GM18907 (cell line): ENCODE measurements around the gene ATXN2.
"Not testable (repeated sequence)": the region's sequence is repeated elsewhere in the genome, so short reads cannot be mapped to it uniquely, and the experiment has no call there.

Experiments used
- ATAC-seq: cut with Tn5 transposase; IDR thresholded peaks from one replicate; pipeline ENCODE4 v1.9.1; 2021; ENCODE audit warnings: mild to moderate bottlenecking, moderate library complexity; ENCODE audit not compliant: unreplicated experiment

ATXN2 gene

DNA sequence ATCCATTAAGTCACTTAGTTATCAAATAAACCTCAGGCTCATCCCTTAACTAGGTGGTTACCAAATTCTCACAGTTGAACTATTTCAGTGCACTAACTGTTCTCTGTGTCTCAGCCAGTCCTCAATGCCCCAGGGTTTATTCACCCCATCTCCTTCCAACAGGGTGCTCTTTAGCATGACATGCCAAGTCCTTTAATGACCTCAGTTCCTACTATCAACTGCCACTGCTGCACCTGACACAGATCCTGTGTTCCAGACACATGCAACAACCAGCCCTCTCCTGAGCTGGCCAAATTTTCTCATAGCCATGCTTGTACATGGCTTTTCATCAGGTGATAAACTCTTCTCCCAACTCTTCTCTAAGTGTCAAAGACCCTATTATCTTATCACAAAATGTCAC lies 80.0 kb downstream of the ATXN2 start:
- no peak for ATAC-seq

DNA sequence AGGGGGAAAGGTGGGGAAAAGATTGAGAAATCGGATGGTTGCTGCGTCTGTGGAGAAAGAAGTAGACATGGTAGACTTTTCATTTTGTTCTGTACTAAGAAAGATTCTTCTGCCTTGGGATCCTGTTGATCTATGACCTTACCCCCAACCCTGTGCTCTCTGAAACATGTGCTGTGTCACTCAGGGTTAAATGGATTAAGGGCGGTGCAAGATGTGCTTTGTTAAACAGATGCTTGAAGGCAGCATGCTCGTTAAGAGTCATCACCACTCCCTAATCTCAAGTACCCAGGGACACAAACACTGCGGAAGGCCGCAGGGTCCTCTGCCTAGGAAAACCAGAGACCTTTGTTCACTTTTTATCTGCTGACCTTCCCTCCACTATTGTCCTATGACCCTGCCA lies 91.4 kb downstream of the ATXN2 start:
- ATAC-seq, result not testable (repeated sequence)

DNA sequence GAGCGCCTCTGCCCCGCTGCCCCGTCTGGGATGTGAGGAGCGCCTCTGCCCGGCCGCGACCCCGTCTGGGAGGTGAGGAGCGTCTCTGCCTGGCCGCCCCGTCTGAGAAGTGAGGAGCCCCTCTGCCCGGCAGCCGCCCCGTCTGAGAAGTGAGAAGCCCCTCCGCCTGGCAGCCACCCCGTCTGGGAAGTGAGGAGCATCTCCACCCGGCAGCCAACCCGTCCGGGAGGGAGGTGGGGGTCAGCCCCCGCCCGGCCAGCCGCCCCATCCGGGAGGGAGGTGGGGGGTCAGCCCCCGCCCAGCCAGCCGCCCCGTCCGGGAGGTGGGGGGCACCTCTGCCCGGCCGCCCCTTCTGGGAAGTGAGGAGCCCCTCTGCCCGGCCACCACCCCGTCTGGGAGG lies 91.9 kb downstream of the ATXN2 start:
- ATAC-seq, result not testable (repeated sequence)

DNA sequence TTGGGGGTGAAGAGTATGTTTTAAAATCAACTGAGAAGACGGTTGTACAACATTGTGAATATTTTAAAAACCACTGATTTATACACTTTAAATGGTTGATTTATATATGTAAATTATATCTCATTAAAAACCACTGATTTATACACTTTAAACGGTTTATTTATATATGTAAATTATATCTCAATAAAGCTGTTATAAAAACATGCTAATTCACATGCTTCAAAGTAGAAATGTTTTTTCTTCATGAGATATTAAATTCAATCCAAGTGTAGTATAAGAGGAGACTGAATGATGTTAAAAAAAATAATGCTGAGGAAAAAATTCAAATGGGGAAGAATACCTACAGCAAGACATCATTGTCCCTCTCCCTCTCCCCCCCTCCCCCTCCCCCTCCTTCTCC lies 92.9 kb downstream of the ATXN2 start:
- no peak for ATAC-seq

DNA sequence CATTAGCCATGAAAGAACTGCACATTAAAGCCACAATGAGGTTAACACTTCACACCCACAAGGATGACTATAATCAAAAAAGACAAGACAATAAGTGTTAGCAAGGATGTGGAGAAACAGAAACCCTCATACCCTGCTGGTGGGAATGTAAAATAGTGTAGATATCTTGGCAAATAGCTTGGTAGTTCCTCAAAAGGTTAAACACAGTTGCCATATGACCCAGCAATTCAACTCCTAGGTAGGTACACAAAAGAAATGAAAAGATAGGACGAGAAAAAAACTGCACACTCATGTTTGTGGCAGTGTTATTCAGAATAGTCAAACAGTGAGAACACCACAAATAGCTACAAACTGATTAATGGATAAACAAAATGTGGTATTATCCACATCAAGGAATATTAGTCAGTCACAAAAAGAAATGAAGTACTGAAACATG lies 93.5 kb downstream of the ATXN2 start:
- no peak for ATAC-seq

DNA sequence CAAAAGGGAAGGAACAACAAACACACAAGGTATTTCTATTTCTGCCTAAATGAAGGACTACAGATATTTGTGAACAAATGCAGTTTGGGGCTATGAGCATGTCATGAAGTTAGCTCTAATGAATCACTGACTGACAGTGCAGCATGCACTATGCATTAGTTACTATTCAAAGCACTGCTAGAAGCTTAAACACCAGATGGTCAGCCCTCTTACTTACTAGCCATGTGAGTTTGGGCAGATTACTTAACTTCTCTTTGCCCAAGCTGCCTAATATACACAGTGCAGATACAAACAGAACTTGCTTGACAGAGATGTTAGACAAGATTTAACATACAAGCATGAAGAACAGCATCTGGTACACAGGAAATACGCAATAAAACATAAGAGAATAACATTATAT lies 96.0 kb downstream of the ATXN2 start:
- no peak for ATAC-seq

DNA sequence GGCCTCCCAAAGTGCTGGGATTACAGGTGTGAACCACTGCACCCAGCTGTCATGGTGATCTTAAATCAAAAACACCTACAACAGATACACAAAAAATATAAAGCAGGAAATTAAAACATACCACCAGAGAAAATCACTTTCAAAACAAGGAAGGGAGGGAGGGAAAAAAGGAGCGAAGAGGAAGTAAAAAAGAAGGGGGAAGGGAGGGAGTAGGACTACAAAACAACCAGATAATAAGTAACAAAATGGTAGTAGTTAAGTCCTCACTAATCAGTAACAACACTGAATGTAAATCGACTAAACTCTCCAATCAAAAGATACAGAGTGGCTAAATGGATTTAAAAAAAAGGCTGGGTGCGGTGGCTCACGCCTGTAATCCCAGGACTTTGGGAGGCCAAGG lies 104.4 kb downstream of the ATXN2 start:
- ATAC-seq, result no peak

DNA sequence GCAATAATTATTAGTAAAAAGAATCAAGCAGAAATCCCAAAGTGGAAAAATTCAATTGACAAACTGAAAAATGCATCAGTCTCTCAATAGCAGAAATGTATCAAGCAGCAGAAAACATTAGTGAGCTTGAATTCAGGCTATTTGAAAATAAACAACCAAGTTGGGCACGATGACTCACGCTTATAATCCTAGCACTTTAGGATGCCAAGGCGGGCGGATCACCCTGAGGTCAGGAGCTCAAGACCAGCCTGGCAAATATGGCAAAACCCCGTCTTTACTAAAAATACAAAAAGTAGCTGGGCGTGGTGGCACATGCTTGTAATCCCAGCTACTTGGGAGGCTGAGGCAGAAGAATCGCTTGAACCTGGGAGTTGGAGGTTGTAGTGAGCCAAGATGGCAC lies 106.1 kb downstream of the ATXN2 start:
- not testable (repeated sequence) for ATAC-seq

DNA sequence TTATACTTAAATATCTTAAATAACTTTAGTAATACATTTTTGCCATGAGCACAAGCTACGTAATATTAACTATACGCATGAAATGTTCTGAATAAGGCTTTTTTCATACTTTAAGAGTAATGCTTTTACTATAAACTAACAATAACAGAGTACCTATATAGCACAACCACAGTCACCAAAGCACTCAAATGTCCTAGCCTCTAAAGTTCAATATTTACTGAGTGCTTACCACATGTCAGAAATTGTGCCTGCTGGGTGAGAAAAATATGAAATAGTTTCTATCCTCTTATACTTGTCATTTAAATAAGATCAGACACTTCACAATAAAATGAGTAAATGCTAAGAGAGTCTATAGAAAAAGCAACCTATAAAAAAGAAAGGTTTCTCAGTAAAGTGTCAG lies 110.3 kb downstream of the ATXN2 start:
- ATAC-seq, result no peak

DNA sequence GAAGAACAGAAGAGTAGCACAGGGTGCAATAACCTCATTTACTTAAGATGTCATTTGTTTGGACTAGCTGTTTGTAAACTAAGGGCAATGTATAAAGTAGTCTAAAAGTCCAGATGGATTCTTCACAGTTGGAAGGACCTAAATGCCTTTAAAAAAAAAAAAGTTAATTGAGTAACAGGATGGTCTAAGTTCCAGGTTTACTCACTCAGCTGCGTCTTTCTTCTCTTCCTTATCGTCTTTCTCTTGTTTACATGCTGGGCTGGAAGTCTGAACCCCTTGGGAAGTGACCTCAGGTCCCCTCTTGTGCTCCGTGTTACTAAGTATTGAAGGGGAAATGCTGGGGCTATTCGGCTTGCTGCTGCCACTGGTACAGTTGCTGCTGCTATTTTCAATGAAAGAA lies 110.8 kb downstream of the ATXN2 start:
- ATAC-seq, result no peak

DNA sequence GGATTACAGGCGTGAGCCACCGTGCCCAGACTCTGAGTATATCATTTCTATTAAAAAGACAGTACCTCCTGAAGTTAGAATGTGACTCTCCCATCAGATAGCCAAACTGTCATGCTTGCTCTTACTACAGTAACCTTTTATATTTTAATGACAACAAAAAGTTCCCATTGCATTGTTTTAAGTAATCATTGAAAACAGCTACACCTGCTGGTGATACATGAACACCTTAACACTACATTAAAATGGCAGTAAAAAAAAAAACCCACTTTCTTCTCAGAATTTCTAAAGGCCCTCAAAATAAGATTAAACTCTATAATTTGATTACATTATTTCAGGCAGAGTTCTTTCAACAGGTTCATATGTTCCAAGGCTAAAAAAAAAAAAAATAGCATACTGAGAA lies 116.7 kb downstream of the ATXN2 start:
- no peak for ATAC-seq

DNA sequence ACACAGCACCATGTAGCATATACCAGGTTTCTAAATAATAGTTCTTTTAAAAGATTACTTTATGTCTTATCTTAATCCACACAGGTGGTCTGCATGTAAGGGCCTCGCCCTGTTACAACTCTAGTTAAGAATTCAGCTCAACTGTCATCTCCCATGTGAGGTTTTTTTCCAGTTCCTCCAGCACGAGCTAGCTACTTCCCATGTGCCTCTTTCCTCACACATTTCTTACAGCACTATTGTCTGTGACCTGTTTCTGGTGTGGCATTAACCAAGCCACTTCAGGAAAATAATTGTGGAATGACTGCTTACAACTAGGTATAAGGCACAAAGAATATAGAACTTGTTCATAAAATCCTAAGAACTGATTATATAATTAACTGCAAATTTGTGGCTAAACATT lies 127.9 kb downstream of the ATXN2 start:
- no peak for ATAC-seq

DNA sequence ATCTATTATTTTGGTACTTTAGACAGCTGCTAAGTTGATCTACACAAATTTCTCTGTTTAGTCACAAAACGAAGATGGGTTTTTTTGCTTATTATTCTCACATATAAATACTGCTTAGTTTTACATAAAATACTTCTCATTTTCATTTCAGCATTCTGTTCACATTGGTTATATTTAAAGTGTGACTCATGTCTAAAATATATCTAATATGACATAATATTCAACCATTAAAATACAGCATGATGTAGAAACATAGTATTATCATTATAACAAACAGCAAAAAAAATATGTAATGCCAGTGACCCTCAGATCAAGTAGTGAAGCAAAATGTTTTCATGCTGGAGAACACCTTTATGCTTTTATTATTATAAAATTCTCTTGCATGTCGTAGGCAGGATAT lies 129.7 kb downstream of the ATXN2 start:
- no peak for ATAC-seq

DNA sequence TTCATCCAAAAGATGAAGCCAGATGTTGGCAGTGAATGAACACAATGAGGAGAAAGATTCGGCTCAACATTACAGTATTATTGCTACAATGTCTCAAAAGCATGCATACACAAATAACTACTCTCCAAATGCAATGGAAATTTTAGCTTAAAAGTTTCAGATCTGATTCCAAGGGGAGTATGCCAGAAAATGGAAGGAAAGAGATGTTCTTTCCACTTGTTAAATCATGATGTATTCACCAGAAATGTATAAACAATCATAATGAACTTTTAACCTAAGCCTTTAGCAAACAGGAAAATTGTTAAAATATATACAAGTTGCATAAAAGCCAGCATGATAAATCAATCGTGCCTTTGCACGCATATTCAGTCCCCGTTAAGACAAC lies 131.3 kb downstream of the ATXN2 start:
- ATAC-seq, result no peak

DNA sequence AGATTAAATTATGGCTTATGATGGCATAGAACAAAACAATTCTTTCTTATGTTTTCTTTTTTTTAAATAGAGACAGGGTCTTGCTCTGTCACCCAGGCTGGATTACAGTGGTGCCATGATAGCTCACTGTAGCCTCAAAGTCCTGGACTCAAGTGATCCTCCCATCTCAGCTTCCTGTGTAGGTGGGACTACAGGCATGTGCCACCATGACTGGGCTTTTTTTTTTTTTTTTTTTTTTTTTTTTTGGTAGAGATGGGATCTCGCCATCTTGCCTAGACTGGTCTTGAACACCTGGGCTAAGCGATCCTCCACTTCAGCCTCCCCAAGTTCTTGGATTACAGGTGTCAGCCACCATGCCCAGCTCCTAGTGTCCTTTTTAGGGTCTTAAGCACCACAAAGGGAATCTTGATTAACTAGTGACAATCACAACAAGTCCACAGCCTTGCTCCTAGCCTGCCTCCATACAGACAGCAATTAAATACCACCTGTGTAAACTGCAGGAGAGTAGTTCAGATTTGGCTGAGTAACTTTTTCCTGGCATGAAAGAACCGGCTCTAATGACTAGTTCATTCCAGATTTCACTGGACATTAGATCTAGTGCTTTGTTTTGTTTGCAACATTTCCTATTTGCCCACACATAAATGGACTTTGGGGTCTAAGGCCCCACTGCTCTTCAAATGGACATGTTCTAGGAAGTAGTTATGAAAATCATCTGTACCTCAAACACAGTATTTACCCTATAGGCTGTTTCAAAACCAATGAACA lies 131.8 kb downstream of the ATXN2 start:
- ATAC-seq, result no peak

DNA sequence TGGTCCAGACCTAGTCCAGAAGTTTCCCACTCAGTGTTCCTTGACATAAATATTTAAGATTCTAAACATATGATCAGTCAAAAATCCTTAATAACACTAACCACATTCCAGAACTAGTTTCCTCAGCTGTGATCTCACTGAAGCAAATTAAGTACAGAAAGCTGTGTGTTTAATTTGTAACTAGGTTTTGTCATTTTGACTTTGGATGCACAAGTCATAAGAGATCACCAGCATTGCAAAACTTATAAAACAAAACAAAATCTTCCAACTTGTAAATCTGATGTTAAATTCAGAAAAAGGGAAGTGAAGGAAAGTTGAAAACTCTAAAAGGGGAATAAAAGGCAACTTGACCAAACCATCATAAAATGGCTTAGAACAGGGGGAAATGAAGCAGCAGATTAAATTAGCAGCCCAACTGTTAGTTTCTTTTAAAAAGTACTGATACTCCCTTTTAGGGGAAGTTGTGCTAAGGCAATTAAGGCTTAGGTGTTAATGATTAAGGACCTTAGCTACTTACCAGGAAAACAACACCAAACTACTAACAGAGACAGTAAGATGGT lies 136.8 kb downstream of the ATXN2 start:
- ATAC-seq, result no peak

DNA sequence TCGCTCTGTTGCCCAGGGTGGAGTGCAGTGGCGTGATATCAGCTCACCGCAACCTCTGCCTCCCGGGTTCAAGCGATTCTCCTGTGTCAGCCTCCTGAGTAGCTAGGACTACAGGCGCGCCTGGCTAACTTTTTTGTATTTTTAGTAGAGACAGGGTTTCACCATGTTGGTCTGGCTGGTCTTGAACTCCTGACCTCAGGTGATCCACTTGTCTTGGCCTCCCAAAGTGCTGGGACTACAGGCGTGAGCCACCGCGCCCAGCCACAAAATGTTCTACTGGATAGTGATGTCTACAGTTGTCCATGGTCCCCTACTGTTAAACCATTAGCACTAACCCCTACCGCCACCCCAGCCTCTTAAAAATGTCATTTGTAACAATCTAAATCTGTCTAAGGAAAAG lies 139.0 kb downstream of the ATXN2 start:
- ATAC-seq, result not testable (repeated sequence)

DNA sequence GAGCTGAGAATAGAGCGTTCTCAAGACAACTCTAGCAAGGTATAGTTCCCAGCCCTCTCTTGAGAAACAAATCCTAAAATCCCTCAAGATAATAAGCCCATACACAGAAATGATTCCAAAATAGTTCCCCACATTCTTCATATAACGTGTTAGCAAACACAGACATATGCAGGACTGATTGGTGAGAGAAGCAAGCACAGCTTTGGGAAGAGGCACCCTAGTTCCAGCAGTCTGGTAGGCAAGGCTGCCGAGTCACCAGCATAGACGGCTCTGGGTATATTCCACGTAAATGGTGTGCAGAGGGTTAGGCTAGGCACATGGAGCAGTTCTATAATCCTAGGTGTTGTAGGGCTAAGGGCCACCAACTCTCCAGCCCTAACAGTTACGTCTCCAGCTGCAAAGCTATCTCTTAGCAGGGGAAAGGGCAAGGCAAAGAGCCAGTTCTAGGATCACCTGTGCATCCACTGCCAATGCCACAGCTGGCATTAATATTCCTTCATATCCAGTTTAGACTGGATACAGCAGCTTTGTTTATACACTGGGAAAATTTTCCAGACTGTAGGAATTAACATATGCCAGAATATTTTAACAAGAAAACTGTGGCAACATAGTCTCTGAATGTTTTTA lies 140.5 kb downstream of the ATXN2 start:
- no peak for ATAC-seq

DNA sequence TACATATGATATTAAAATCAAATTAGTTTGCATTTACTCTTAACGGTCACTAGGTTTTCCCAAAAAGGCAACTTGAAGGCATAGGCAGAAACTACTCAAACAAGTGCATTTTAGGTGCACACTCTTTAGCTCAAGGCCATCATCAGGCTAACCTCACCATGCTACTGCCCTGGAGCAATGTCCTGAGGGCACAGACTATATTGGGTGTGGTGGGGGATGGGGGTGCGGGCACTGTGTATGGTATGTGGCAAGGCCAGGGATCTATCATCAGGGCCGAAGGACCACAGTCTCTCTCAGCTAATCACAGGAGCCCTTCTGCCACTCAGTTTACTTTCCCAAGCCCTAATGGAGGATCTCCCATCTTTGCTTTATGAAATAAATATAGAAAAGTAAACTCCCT lies 141.5 kb downstream of the ATXN2 start:
- ATAC-seq, result no peak

DNA sequence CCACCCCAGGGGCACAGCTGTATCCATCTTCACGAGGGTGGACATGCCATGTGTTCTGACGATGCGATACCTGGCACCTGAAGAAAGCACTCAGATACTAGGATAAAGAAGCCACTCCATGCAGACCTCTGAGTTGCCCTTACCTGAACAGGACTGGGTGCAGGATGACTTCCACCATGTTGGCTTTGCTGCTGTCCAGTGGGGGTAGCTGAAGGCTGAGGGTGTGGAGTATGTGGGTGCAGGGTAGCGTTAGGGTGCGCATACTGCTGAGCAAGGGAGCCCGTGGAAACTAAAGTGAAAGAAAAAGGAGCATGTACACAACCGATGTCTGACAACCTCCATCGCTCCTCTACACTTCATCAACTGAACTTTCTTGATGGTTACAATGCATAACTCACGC lies 142.0 kb downstream of the ATXN2 start:
- no peak for ATAC-seq

DNA sequence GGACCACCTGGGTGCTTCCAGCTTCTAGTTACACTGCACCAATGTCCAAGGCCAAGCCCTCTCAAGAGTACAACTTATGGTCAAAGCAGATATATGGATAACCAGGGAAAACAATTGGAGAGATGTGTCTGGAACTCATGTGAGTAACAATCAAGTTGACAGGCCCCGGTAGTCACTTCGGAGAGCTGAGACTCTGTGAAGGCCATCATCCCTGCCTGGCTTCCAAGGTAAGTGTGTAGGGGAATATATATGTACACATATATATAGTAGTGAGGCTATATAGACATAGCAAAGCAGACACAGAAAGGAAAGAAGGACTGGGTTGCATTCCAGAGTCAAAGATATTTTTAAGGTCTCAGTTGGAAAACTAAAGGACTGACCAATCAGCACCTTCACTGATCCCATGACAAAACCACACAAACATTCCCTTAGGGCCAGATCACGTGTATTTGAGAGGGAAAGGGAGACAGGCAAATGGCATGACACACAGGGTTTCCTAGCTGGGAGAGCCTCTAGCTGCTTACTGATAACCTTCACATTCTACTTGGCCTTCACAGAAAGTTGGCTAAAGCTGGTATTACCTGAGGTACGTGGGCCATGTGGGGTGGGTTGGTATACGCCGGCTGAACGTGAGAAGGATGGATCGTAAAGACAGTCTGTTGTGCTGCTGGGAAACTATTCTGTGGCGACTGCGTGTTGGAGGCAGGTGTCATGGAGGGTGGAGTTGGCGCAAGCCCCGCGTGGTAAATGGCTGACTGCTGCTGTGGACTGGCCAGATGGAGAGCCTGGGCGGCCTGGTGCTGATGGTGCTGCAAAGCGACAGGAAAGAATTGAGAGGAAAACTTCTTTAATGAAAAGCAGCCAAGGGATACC lies 143.4 kb downstream of the ATXN2 start:
- ATAC-seq, result no peak
